Mesenchymal stem cell (in vitro differentiated cells and primary cell): ENCODE data around the gene IL6ST.
A peak's percentile ranks its signal among the peaks of the same experiment; 100 is the strongest.

ENCODE experiments used
- DNase-seq: peaks from one replicate; pipeline ENCODE4 v3.0.0-alpha.2; 2013
- H2AFZ ChIP-seq: one replicate; pipeline ENCODE4 v1.6.1; 2013; ENCODE audit warnings: low read depth, mild to moderate bottlenecking, control low read depth, inconsistent platforms, low read length, moderate library complexity
- H2AK5ac ChIP-seq: 2 replicates; pipeline ENCODE4 v1.6.1; 2013; ENCODE audit warnings: low read length, moderate library complexity, mild to moderate bottlenecking, inconsistent platforms; ENCODE audit not compliant: severe bottlenecking
- H2BK120ac ChIP-seq: one replicate; pipeline ENCODE4 v1.6.1; 2013; ENCODE audit warnings: low read depth, mild to moderate bottlenecking, inconsistent platforms, low read length, moderate library complexity
- H2BK12ac ChIP-seq, 2 experiments: one replicate each; pipeline ENCODE4 v1.6.1; 2013; ENCODE audit warnings: inconsistent platforms in 2 of 2, low read length in 2 of 2, mild to moderate bottlenecking in 2 of 2, moderate library complexity in 2 of 2, control low read depth in 1 of 2
- H2BK15ac ChIP-seq: one replicate; pipeline ENCODE4 v1.6.1; 2013; ENCODE audit warnings: mild to moderate bottlenecking, low read depth, inconsistent platforms; ENCODE audit not compliant: poor library complexity, severe bottlenecking
- H2BK5ac ChIP-seq: 2 replicates; pipeline ENCODE4 v1.6.1; 2013; ENCODE audit warnings: low read depth, mild to moderate bottlenecking, low read length, control low read depth, inconsistent platforms; ENCODE audit not compliant: poor library complexity, severe bottlenecking
- H3K14ac ChIP-seq, 2 experiments: one replicate each; pipeline ENCODE4 v1.6.1; 2013; ENCODE audit warnings: inconsistent platforms in 2 of 2, low read length in 2 of 2, control low read depth in 1 of 2, mild to moderate bottlenecking in 1 of 2, moderate library complexity in 1 of 2
- H3K18ac ChIP-seq, 2 experiments: one replicate each; pipeline ENCODE4 v1.6.1; 2013; ENCODE audit warnings: inconsistent platforms in 2 of 2, low read length in 2 of 2, control low read depth in 1 of 2, low read depth in 1 of 2, mild to moderate bottlenecking in 1 of 2
- H3K23ac ChIP-seq, 2 experiments: one replicate each; pipeline ENCODE4 v1.6.1; 2013; ENCODE audit warnings: inconsistent platforms in 2 of 2, low read length in 2 of 2, mild to moderate bottlenecking in 2 of 2, moderate library complexity in 2 of 2, control low read depth in 1 of 2
- H3K27ac ChIP-seq: 2 replicates; pipeline ENCODE4 v1.5.1; 2013; ENCODE audit warnings: mild to moderate bottlenecking, moderate library complexity, low read length, control low read depth, inconsistent platforms; ENCODE audit not compliant: poor library complexity, severe bottlenecking
- H3K27me3 ChIP-seq, 2 experiments: 2 replicates each; pipeline versions ENCODE4 v1.6.1 to v1.7.0; 2013; ENCODE audit warnings: low read length in 2 of 2, mild to moderate bottlenecking in 2 of 2, moderate library complexity in 2 of 2, control low read depth in 1 of 2, inconsistent platforms in 1 of 2; ENCODE audit not compliant: control insufficient read depth in 1 of 2, insufficient read depth in 1 of 2
- H3K36me3 ChIP-seq, 2 experiments: 2 replicates each; pipeline versions ENCODE4 v1.6.1 to v1.7.0; 2013; ENCODE audit warnings: low read length in 2 of 2, control low read depth in 1 of 2, inconsistent platforms in 1 of 2, low read depth in 1 of 2, mild to moderate bottlenecking in 1 of 2; ENCODE audit not compliant: insufficient read depth in 2 of 2, control insufficient read depth in 1 of 2
- H3K4ac ChIP-seq, 2 experiments: one replicate each; pipeline ENCODE4 v1.6.1; 2013; ENCODE audit warnings: inconsistent platforms in 2 of 2, low read length in 2 of 2, mild to moderate bottlenecking in 2 of 2, moderate library complexity in 2 of 2, control low read depth in 1 of 2, low read depth in 1 of 2
- H3K4me1 ChIP-seq: 2 replicates; pipeline ENCODE4 v1.6.1; 2013; ENCODE audit warnings: low read depth, low read length, control low read depth; ENCODE audit not compliant: control insufficient read depth, insufficient read depth
- H3K4me2 ChIP-seq: 2 replicates; pipeline ENCODE4 v1.6.1; 2013; ENCODE audit warnings: low read length, mild to moderate bottlenecking, inconsistent platforms; ENCODE audit not compliant: poor library complexity, severe bottlenecking
- H3K4me3 ChIP-seq, 2 experiments: 2 replicates each; pipeline versions ENCODE4 v1.5.1 to v1.7.0; 2013; ENCODE audit warnings: low read length in 2 of 2, mild to moderate bottlenecking in 2 of 2, control low read depth in 1 of 2, low read depth in 1 of 2; ENCODE audit not compliant: insufficient read depth in 1 of 2
- H3K79me1 ChIP-seq: replicated peaks from 2 replicates; pipeline ENCODE4 v1.6.1; 2013; ENCODE audit warnings: mild to moderate bottlenecking, control low read depth, low read length, inconsistent platforms; ENCODE audit not compliant: poor library complexity, severe bottlenecking
- H3K9ac ChIP-seq: 2 replicates; pipeline ENCODE4 v1.7.0; 2013; ENCODE audit warnings: mild to moderate bottlenecking, low read length, moderate library complexity
- H3K9me3 ChIP-seq: 2 replicates; pipeline ENCODE4 v1.7.0; 2013; ENCODE audit warnings: mild to moderate bottlenecking, low read length; ENCODE audit not compliant: control insufficient read depth
- H4K8ac ChIP-seq: one replicate; pipeline ENCODE4 v1.6.1; 2013; ENCODE audit warnings: inconsistent platforms, mild to moderate bottlenecking, low read length, moderate library complexity
- H4K91ac ChIP-seq: one replicate; pipeline ENCODE4 v1.6.1; 2013; ENCODE audit warnings: mild to moderate bottlenecking, low read length, inconsistent platforms
- WGBS: methylation state at CpG from one replicate; pipeline ENCODE4 v1.1.7; 2013; ENCODE audit warnings: mixed read lengths; 5-methylcytosine and 5-hydroxymethylcytosine counted together

Gene IL6ST

DNA sequence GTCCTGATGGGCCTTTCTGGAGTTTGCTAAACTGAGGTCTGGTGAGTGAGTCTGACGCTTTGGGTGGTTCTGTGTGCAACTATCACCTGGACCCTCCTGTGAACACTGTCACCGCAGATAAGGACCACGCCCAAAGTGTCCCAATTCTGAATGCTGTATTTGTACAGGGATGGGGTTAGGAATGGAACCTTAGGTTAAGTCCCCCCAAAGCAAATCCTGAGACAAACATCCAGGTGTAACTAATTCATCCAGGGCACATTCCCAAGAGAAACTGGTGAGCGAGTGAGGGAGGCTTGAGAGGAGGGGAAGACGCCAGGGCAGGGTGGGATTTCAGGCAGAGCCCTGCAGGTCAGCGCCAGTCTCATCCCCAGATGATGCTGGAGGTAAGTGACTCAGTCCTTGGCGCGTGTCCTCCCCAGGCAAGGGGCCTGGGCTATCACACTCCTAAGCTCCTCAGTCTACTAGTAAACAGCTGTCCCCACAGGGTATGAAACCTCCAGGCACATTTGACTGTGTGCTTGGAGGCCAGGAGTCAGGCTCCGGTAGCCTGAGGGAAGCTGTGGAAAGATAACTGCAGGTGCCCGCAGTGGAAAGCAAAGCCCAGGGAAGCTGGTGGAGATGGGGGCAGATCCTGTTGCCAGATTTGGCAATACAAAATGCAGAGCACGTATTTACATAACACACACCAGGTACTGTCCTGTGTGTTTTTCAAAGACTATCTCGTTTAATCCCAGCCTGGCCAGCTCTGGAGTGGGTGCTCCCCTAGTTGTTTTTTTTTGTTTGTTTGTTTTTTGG lies 66.7 kb downstream of the IL6ST start:
- H2AFZ ChIP-seq: no peak overlapping the region
- H2AK5ac ChIP-seq: no peak overlapping the region
- no peak overlapping the region for H2BK5ac ChIP-seq
- no peaks in the 10 kb centered on the region for H3K79me1 ChIP-seq
- H3K4me2 ChIP-seq: no peak overlapping the region
- H4K91ac ChIP-seq: no peak overlapping the region
- no peak overlapping the region for H2BK120ac ChIP-seq
- H3K4ac ChIP-seq: no peak overlapping the region
- no peak overlapping the region for H3K9ac ChIP-seq
- no peak overlapping the region for H2BK15ac ChIP-seq
- H3K4me1 ChIP-seq: peaks cover 7% of the 10 kb centered on the region
- H3K23ac ChIP-seq: no peak overlapping the region
- no peak overlapping the region for H3K18ac ChIP-seq
- 91% methylated on average over 11 of the region's 12 CpGs for WGBS
- no peaks in the 10 kb centered on the region for H3K36me3 ChIP-seq
- no peaks in the 10 kb centered on the region for H3K9me3 ChIP-seq
- no peaks in the 10 kb centered on the region for H3K27me3 ChIP-seq
- no peak overlapping the region for H3K4me3 ChIP-seq
- peak; percentile 30 for DNase-seq
- no peak overlapping the region for H3K14ac ChIP-seq
- no peak overlapping the region for H2BK12ac ChIP-seq
- no peak overlapping the region for H3K27ac ChIP-seq
- no peak overlapping the region for H4K8ac ChIP-seq

GRCh38 chr5:55926476-55926875 lies 68.3 kb downstream of the IL6ST start:
- H3K79me1 ChIP-seq: no peaks in the 10 kb centered on the region
- H3K9ac ChIP-seq: no peak overlapping the region
- no peak overlapping the region for H3K14ac ChIP-seq
- no peak overlapping the region for H3K18ac ChIP-seq
- no peak overlapping the region for H2BK5ac ChIP-seq
- 96% methylated on average over 4 of the region's 5 CpGs for WGBS
- no peak overlapping the region for H3K4me3 ChIP-seq
- no peak overlapping the region for H3K23ac ChIP-seq
- no peak overlapping the region for H2BK15ac ChIP-seq
- H3K36me3 ChIP-seq: no peaks in the 10 kb centered on the region
- no peak overlapping the region for H2BK120ac ChIP-seq
- H3K4ac ChIP-seq: no peak overlapping the region
- no peak overlapping the region for H3K4me2 ChIP-seq
- no peak for DNase-seq
- no peak overlapping the region for H2BK12ac ChIP-seq
- no peaks in the 10 kb centered on the region for H3K27me3 ChIP-seq
- H3K9me3 ChIP-seq: no peaks in the 10 kb centered on the region
- H3K27ac ChIP-seq: no peak overlapping the region
- no peak overlapping the region for H4K8ac ChIP-seq
- no peak overlapping the region for H2AFZ ChIP-seq
- H4K91ac ChIP-seq: no peak overlapping the region
- peaks cover 9% of the 10 kb centered on the region for H3K4me1 ChIP-seq
- H2AK5ac ChIP-seq: no peak overlapping the region

- Histone ChIP-seq H3K4me3 (no peak overlapping the region), H3K36me3 (no peaks in the 10 kb centered on the region), H3K27me3 (no peaks in the 10 kb centered on the region), H2BK5ac (no peak overlapping the region), H2BK120ac (no peak overlapping the region), H2BK15ac (peak overlapping the region; percentile 13), H3K27ac (no peak overlapping the region), H2AFZ (no peak overlapping the region), H3K4me1 (peaks cover 7% of the 10 kb centered on the region), H3K23ac (no peak overlapping the region), H3K4me2 (no peak overlapping the region), H2BK12ac (no peak overlapping the region), H3K4ac (no peak overlapping the region), H2AK5ac (no peak overlapping the region), H3K18ac (no peak overlapping the region), H3K14ac (no peak overlapping the region), H3K79me1 (no peaks in the 10 kb centered on the region), H3K9ac (no peak overlapping the region), H4K8ac (no peak overlapping the region), H3K9me3 (no peaks in the 10 kb centered on the region), H4K91ac (no peak overlapping the region)
- 81% methylated on average over 5 of the region's 5 CpGs for WGBS
- DNase-seq: no peak
Observed at GRCh38 chr5:55925712-55926111, 69.1 kb downstream of the IL6ST start.

- WGBS: 100% methylated on average over 3 of the region's 3 CpGs
- Histone ChIP-seq H3K4me3 (no peak overlapping the region), H3K14ac (no peak overlapping the region), H4K8ac (no peak overlapping the region), H2BK120ac (no peak overlapping the region), H2AK5ac (no peak overlapping the region), H3K18ac (no peak overlapping the region), H3K36me3 (no peaks in the 10 kb centered on the region), H2BK15ac (no peak overlapping the region), H3K4me2 (no peak overlapping the region), H3K79me1 (no peaks in the 10 kb centered on the region), H3K4me1 (peaks cover 7% of the 10 kb centered on the region), H2AFZ (no peak overlapping the region), H2BK12ac (no peak overlapping the region), H3K23ac (no peak overlapping the region), H2BK5ac (no peak overlapping the region), H3K4ac (no peak overlapping the region), H4K91ac (no peak overlapping the region), H3K27me3 (no peaks in the 10 kb centered on the region), H3K9me3 (no peaks in the 10 kb centered on the region), H3K9ac (no peak overlapping the region), H3K27ac (no peak overlapping the region)
- DNase-seq: no peak
Observed at GRCh38 chr5:55925181-55925580, 69.6 kb downstream of the IL6ST start.
